ENCODE measurements around the gene LUM.

Gene LUM

DNA sequence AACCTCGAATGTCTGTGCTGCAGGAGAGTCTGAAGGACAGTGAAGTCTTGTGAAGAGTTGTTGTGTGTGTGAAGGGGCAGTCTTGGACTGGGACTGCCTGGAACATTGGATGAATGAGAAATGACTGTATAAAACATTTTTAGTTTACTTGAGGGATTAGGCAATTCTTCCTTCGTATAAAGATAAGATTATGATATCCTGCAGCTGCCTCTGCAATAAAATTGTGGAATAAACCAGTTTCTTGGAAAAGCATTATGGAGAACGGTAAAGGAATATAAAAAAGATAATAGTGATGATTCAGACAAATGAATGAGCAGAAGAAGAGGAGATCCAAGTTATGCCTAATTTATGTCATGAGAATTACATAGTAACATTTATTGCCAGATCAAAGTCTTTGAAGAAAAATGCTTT lies 30.9 kb upstream of the LUM start:
- TF ChIP-seq, protein P1, sequence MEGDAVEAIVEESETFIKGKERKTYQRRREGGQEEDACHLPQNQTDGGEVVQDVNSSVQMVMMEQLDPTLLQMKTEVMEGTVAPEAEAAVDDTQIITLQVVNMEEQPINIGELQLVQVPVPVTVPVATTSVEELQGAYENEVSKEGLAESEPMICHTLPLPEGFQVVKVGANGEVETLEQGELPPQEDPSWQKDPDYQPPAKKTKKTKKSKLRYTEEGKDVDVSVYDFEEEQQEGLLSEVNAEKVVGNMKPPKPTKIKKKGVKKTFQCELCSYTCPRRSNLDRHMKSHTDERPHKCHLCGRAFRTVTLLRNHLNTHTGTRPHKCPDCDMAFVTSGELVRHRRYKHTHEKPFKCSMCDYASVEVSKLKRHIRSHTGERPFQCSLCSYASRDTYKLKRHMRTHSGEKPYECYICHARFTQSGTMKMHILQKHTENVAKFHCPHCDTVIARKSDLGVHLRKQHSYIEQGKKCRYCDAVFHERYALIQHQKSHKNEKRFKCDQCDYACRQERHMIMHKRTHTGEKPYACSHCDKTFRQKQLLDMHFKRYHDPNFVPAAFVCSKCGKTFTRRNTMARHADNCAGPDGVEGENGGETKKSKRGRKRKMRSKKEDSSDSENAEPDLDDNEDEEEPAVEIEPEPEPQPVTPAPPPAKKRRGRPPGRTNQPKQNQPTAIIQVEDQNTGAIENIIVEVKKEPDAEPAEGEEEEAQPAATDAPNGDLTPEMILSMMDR (IDR thresholded peaks at IDR 0.05; ENCODE audit: borderline replicate concordance, control extremely low read depth, extremely low read depth, insufficient read depth, missing control alignments): no peak
- in situ Hi-C loops (cut with MboI; ENCODE audit: low sequenced_read_pairs, unreplicated experiment): no loop called here
- DNase-seq (ENCODE audit: low spot score): no peak

GRCh38 chr12:91140026-91140931 lies 29.0 kb upstream of the LUM start:
- in situ Hi-C loops (cut with MboI; ENCODE audit: low sequenced_read_pairs, unreplicated experiment): no loop called here
- TF ChIP-seq, protein P1 (IDR thresholded peaks at IDR 0.05; ENCODE audit: borderline replicate concordance, control extremely low read depth, extremely low read depth, insufficient read depth, missing control alignments): no peak
- no peak for DNase-seq (ENCODE audit: low spot score)

DNA sequence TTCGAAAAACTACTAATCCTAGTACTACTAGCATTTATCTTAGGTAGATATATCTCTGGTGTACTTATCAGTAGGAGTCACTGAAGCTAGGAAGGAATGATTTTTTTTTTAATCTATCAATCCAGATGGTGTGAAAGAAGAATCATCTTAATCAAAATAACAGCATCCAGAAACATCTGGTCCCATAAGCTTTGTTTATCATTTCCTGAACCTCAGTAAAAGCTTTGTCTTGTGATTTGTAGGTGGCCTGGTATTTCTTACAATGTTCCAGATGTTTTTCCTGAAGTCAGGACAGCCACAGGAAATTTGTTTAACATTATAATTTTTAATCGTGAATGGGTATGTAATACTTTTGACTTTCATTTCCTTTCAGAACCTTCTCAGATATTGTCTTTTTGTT lies 28.0 kb upstream of the LUM start:
- in situ Hi-C loops (cut with MboI; ENCODE audit: low sequenced_read_pairs, unreplicated experiment): no loop called here
- no peak for DNase-seq (ENCODE audit: low spot score)
- TF ChIP-seq, protein P1 (IDR thresholded peaks at IDR 0.05; ENCODE audit: borderline replicate concordance, control extremely low read depth, extremely low read depth, insufficient read depth, missing control alignments): no peak

DNA sequence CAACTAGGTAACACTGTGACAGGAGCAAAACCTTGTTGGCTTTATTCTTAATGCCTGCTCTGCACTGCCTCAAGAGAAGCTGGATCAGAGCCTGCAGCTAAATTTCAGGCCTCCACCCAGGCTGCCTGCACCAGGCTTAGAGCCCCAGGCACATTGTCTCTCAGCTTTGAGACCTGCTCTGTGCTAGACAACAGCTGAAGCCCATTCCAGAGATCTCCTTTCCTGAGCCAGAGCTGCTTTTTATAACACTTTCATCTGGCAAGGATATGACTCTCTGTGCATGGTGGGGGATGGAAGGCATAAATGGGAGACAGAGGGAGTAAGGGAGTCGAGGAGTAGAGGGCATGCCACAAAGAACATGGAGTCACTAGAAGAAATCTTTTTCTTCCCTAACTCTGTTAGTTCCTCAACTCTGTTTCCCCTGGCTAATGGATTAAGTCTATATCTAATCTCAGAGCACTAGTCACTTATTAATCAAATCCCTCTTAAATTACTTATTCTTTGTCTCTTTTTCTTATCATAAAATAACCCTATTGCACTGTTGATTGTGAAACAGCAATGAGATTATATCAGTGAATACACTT lies 27.1 kb upstream of the LUM start:
- no peak for DNase-seq (ENCODE audit: low spot score)
- in situ Hi-C loops (cut with MboI; ENCODE audit: low sequenced_read_pairs, unreplicated experiment): no loop called here
- TF ChIP-seq, protein P1 (IDR thresholded peaks at IDR 0.05; ENCODE audit: borderline replicate concordance, control extremely low read depth, extremely low read depth, insufficient read depth, missing control alignments): no peak

DNA sequence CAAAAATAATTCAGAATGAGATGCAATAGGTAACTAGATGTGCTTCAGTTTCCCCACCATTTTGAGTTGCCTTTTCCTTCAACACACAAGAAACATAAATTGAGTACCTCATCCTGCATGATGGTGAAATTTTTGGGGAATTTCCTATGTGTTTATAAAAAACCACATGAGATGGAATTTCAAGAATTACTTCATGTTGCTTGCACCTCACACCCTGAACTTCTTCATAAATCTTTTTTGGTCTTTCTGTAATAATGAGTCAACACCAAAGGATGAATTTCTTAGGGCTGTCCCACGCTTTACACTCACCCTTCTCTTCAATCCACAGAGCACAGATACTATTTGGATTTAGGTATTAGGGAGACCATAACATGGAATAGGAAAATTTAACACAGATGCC lies 22.6 kb upstream of the LUM start:
- in situ Hi-C loops (cut with MboI; ENCODE audit: low sequenced_read_pairs, unreplicated experiment): no loop called here
- no peak for DNase-seq (ENCODE audit: low spot score)
- TF ChIP-seq, protein P1 (IDR thresholded peaks at IDR 0.05; ENCODE audit: borderline replicate concordance, control extremely low read depth, extremely low read depth, insufficient read depth, missing control alignments): no peak

GRCh38 chr12:91129662-91130362 lies 18.5 kb upstream of the LUM start:
- in situ Hi-C loops (cut with MboI; ENCODE audit: low sequenced_read_pairs, unreplicated experiment): no loop called here
- no peak for DNase-seq (ENCODE audit: low spot score)
- TF ChIP-seq, protein P1 (IDR thresholded peaks at IDR 0.05; ENCODE audit: borderline replicate concordance, control extremely low read depth, extremely low read depth, insufficient read depth, missing control alignments): no peak

Measured in GM13976 (cell line).